HepG2 (cell line): ENCODE data around the gene ASIC2. TPM values are rescaled to one million over a fixed set of nuclear protein-coding genes. Genes with fewer than 3 reads are reported as not detected.

Source experiments
- ATAC-seq: fragments of 200-7000 bp; cut with Tn5 transposase; 3 replicates; pipeline ENCODE4 v1.9.1; 2020; ENCODE audit warnings: mild to moderate bottlenecking, moderate library complexity
- BruUV-seq: library from RNA; stranded (reverse); fragments of 400-500 nt; replicated peaks from 2 replicates; lab custom pipeline; 2021; lab: Mats Ljungman, UMichigan
- CTCF ChIA-PET: fragments of 300-600 bp; formaldehyde crosslinking; extraction: SDS; loops from one replicate; lab custom pipeline; 2021; ENCODE audit warnings: low total read pairs, inconsistent platforms, low intra/inter-chr PET ratio; lab: Yijun Ruan, JAX
- POLR2A ChIA-PET: fragments of 350-600 bp; sonication (Branson Sonifier 250); formaldehyde crosslinking; loops from one replicate; lab custom pipeline; 2020; ENCODE audit warnings: antibody characterized with exemption, inconsistent platforms; lab: Yijun Ruan, JAX
- DNase-seq: peaks from one replicate; pipeline ENCODE4 v3.0.0-alpha.2; 2015; ENCODE audit warnings: low spot score
- FAIRE-seq: peaks from 3 replicates; lab custom pipeline; 2011; peaks lifted over from hg19 to GRCh38; lab: Jason Lieb, UNC
- H2AFZ ChIP-seq: one replicate; pipeline ENCODE4 v1.6.1; 2011; ENCODE audit warnings: low read length, inconsistent platforms
- H3K27ac ChIP-seq: fragments of 300-600 bp; 3 replicates; pipeline ENCODE4 v1.8.0; 2011; ENCODE audit warnings: mixed run types, mild to moderate bottlenecking, mixed read lengths, low read length, inconsistent platforms; ENCODE audit not compliant: insufficient read depth; ENCODE audit errors: extremely low read length
- H3K27me3 ChIP-seq, 2 experiments: fragments of 200-600 bp in 1 of 2; 2 replicates in 1 of 2; 3 replicates in 1 of 2; pipeline versions ENCODE4 v1.6.0 to v1.8.0; 2011; ENCODE audit warnings: low read length in 2 of 2, mild to moderate bottlenecking in 2 of 2, moderate library complexity in 2 of 2, inconsistent platforms in 1 of 2; ENCODE audit not compliant: insufficient read depth in 2 of 2, control insufficient read depth in 1 of 2
- H3K36me3 ChIP-seq, 2 experiments: fragments of 200-600 bp in 1 of 2; replicated peaks in 1 of 2; 2 replicates in 1 of 2; 3 replicates in 1 of 2; pipeline versions ENCODE4 v1.5.1 to v1.8.0; 2011; ENCODE audit warnings: low read length in 2 of 2, inconsistent platforms in 1 of 2; ENCODE audit not compliant: insufficient read depth in 2 of 2, control insufficient read depth in 1 of 2
- H3K4me1 ChIP-seq: 2 replicates; pipeline ENCODE4 v1.5.1; 2012; ENCODE audit warnings: low read length, inconsistent platforms; ENCODE audit not compliant: insufficient read depth
- H3K4me2 ChIP-seq: 2 replicates; pipeline ENCODE4 v1.6.0; 2011; ENCODE audit warnings: low read depth, low read length, inconsistent platforms
- H3K4me3 ChIP-seq, 3 experiments: fragments of 200-600 bp in 1 of 3; sonication (generic), shearing (Covaris generic) in 1 of 3; replicated peaks in 1 of 3; 2 replicates each; pipeline ENCODE4 v1.5.1; 2011 to 2016; ENCODE audit warnings: low read length in 3 of 3, inconsistent platforms in 2 of 3, low read depth in 2 of 3, mild to moderate bottlenecking in 2 of 3, control low read depth in 1 of 3, mixed read lengths in 1 of 3; ENCODE audit not compliant: insufficient read depth in 1 of 3
- H3K79me2 ChIP-seq: one replicate; pipeline ENCODE4 v1.6.1; 2011; ENCODE audit warnings: low read length, inconsistent platforms; ENCODE audit not compliant: insufficient read depth
- H3K9ac ChIP-seq: 2 replicates; pipeline ENCODE4 v1.6.0; 2011; ENCODE audit warnings: mild to moderate bottlenecking, low read depth, low read length, inconsistent platforms; ENCODE audit not compliant: insufficient read depth
- H3K9me3 ChIP-seq: 2 replicates; pipeline ENCODE4 v1.5.1; 2012; ENCODE audit warnings: mild to moderate bottlenecking, low read length
- H4K20me1 ChIP-seq: 2 replicates; pipeline ENCODE4 v1.6.0; 2011; ENCODE audit warnings: inconsistent platforms, mild to moderate bottlenecking, low read length, moderate library complexity; ENCODE audit not compliant: insufficient read depth
- ARID2 ChIP-seq: sonication (generic); formaldehyde crosslinking; IDR thresholded peaks from 2 replicates; pipeline ENCODE4 v1.8.1; 2022; ENCODE audit warnings: mild to moderate bottlenecking, missing genetic modification reagents, borderline replicate concordance
- PHF5A ChIP-seq: IDR thresholded peaks from one replicate; pipeline ENCODE4 v1.6.1; 2018; ENCODE audit warnings: low read depth, missing genetic modification reagents; ENCODE audit not compliant: unreplicated experiment
- ZNF619 ChIP-seq: sonication (generic); formaldehyde crosslinking; IDR thresholded peaks from 2 replicates; pipeline ENCODE4 v1.4.0; 2020; ENCODE audit warnings: mild to moderate bottlenecking, missing genetic modification reagents
- ZNF672 ChIP-seq: sonication (generic); formaldehyde crosslinking; IDR thresholded peaks from 2 replicates; pipeline ENCODE4 v1.8.1; 2022; ENCODE audit warnings: missing genetic modification reagents
- WGBS: methylation state at CpG from one replicate; pipeline ENCODE4 v1.1.6; 2017; ENCODE audit warnings: low lambda C conversion rate; 5-methylcytosine and 5-hydroxymethylcytosine counted together
- in situ Hi-C: cut with HindIII; loops from 2 replicates; pipeline ENCODE4 v1.10.0; 2017; ENCODE audit warnings: low pct_unique_long_range_greater_than_20kb; ENCODE audit not compliant: extremely low pct_ligation_motif_present
- intact Hi-C: fragments of 100-400 bp; cut with micrococcal nuclease; formaldehyde crosslinking; loops from one replicate; pipeline ENCODE4 v1.10.0; 2022; ENCODE audit not compliant: unreplicated experiment
- polyA plus RNA-seq, 8 experiments: library from polyadenylated mRNA; depleted of rRNA in 3 of 8; stranded (reverse) in 7 of 8; unstranded in 1 of 8; fragments of >200 nt; fragmentation: Illumina TruSeq in 4 of 8; extraction: Trizol in 4 of 8; gene quantifications; 2 replicates each; pipeline versions ENCODE4 v1.2.1 to v1.2.3, GENCODE V29; 2011 to 2016; ENCODE audit warnings: low read depth in 4 of 8, missing spikeins in 1 of 8, mixed read lengths in 1 of 8; ENCODE audit not compliant: insufficient read depth in 1 of 8
- total RNA-seq, 5 experiments: library from RNA; depleted of rRNA; stranded (reverse); fragments of >200 nt; fragmentation: Illumina TruSeq; extraction: Trizol; gene quantifications; 2 replicates each; pipeline ENCODE4 v1.2.3, GENCODE V29; 2016; ENCODE audit warnings: low read depth in 1 of 5
- TF ChIP-seq, protein P1 (sequence below): sonication (generic); formaldehyde crosslinking; IDR thresholded peaks from 2 replicates; pipeline ENCODE4 v1.4.0; 2020; ENCODE audit warnings: missing genetic modification reagents
- TF ChIP-seq, protein P2 (sequence below): sonication (generic); formaldehyde crosslinking; conservative IDR thresholded peaks from 2 replicates; pipeline ENCODE4 v1.4.0; 2020; ENCODE audit warnings: missing genetic modification reagents
- TF ChIP-seq, protein P3 (sequence below): sonication (generic); formaldehyde crosslinking; IDR thresholded peaks from 2 replicates; pipeline ENCODE4 v1.4.0; 2020; ENCODE audit warnings: missing genetic modification reagents

Gene ASIC2
- total and polyA plus RNA-seq, 2 of the 13 experiments (the other 11 are each of a cell fraction or from before 2014, with no cell fraction given) = not detected

DNA sequence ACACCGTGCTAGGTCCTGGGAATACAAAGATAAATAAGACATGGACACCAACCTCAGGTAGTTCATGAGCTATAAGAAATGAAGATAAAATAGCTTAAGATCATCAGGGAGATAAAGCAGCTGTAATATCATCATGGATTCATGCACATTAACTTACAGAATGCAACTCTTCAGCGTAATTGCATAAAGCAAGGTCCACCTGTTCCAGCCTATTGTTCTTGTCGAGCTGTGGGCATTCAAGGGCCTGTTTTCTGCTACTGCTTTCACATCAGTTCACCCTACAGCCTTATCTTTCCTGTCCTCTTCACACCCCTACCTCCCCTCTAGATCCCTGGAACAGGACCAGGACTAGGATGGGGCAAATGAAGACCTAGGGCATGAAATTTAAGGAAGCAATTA is 167.5 kb downstream of the ASIC2 start:
- DNase-seq (no peak), ATAC-seq (no peak), FAIRE-seq (no peak)
- in situ Hi-C loops (no loop called here), intact Hi-C loops (no loop called here)
- no peaks in the 10 kb centered on the region for H3K36me3 ChIP-seq
- H3K79me2 ChIP-seq = no peaks in the 10 kb centered on the region
- no peak overlapping the region for H2AFZ ChIP-seq
- no peak overlapping the region for H3K4me2 ChIP-seq
- no peak overlapping the region for H3K4me3 ChIP-seq
- H3K4me1 ChIP-seq = no peaks in the 10 kb centered on the region
- ChIA-PET CTCF (no interaction called here), POLR2A (no interaction called here)
- no peaks in the 10 kb centered on the region for H4K20me1 ChIP-seq
- WGBS = 4% methylated on average over 3 of the region's 3 CpGs
- no TSS peak for BruUV-seq
- no peak overlapping the region for H3K9ac ChIP-seq
- no peak for TF ChIP-seq PHF5A
- TF ChIP-seq, protein P1, sequence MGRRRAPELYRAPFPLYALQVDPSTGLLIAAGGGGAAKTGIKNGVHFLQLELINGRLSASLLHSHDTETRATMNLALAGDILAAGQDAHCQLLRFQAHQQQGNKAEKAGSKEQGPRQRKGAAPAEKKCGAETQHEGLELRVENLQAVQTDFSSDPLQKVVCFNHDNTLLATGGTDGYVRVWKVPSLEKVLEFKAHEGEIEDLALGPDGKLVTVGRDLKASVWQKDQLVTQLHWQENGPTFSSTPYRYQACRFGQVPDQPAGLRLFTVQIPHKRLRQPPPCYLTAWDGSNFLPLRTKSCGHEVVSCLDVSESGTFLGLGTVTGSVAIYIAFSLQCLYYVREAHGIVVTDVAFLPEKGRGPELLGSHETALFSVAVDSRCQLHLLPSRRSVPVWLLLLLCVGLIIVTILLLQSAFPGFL (CRISPR knock-in tag) = no peak
- no peak overlapping the region for H3K27ac ChIP-seq
- H3K27me3 ChIP-seq = peaks cover 0 to 11% of the 10 kb centered on the region in 2 experiments; a peak in 2 of 5 replicates
- no peaks in the 10 kb centered on the region for H3K9me3 ChIP-seq

DNA sequence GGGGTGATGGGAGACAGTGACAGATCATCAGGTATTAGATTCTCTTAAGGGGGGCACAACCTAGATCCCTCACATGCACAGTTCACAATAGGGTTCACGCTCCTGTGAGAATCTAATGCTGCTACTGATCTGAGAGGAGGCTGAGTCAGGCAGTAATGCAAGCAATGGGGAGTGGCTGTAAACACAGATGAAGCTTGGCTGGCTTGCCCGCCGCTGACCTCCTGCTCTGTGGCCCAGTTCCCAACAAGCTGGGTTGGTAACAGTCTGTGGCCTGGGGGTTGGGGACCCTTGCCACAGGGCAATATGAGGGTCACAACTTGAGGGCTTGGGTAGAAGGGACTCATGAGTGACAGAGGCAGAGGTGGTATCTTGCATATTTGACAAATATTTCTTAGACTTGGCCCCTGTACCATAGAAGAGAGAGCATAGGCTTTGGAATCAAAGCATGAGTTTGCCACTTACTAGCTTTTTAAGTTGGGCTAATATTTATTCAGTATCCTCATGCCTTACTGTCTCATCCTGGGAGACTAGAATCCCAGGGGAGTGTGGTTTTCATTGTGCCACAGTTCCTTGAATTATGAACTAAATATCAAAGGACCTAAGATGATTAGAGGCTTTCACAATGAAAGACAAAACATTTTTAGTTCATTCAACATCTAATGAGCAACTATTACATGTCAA is 168.1 kb downstream of the ASIC2 start:
- CTCF ChIA-PET = no interaction called here
- H3K9me3 ChIP-seq = no peaks in the 10 kb centered on the region
- WGBS = 17% methylated on average over 3 of the region's 3 CpGs
- TF ChIP-seq ZNF619 (CRISPR knock-in tag) = no peak
- TF ChIP-seq, protein P2, sequence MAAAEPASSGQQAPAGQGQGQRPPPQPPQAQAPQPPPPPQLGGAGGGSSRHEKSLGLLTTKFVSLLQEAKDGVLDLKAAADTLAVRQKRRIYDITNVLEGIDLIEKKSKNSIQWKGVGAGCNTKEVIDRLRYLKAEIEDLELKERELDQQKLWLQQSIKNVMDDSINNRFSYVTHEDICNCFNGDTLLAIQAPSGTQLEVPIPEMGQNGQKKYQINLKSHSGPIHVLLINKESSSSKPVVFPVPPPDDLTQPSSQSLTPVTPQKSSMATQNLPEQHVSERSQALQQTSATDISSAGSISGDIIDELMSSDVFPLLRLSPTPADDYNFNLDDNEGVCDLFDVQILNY (CRISPR knock-in tag) = no peak
- TF ChIP-seq, protein P3, sequence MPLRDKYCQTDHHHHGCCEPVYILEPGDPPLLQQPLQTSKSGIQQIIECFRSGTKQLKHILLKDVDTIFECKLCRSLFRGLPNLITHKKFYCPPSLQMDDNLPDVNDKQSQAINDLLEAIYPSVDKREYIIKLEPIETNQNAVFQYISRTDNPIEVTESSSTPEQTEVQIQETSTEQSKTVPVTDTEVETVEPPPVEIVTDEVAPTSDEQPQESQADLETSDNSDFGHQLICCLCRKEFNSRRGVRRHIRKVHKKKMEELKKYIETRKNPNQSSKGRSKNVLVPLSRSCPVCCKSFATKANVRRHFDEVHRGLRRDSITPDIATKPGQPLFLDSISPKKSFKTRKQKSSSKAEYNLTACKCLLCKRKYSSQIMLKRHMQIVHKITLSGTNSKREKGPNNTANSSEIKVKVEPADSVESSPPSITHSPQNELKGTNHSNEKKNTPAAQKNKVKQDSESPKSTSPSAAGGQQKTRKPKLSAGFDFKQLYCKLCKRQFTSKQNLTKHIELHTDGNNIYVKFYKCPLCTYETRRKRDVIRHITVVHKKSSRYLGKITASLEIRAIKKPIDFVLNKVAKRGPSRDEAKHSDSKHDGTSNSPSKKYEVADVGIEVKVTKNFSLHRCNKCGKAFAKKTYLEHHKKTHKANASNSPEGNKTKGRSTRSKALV (CRISPR knock-in tag) = no peak
- TF ChIP-seq ZNF672 (CRISPR knock-in tag) = no peak
- no peak for TF ChIP-seq ARID2 (CRISPR knock-in tag)
- DNase-seq = no peak
- no peak overlapping the region for H3K4me2 ChIP-seq
- H4K20me1 ChIP-seq = no peaks in the 10 kb centered on the region
- intact Hi-C loops (no loop called here), in situ Hi-C loops (no loop called here)
- no peaks in the 10 kb centered on the region for H3K36me3 ChIP-seq
- no peak for ATAC-seq
- no peak overlapping the region for H2AFZ ChIP-seq
- no peak overlapping the region for H3K27ac ChIP-seq
- BruUV-seq = no TSS peak
- FAIRE-seq = no peak
- no peaks in the 10 kb centered on the region for H3K4me1 ChIP-seq
- peaks cover 0 to 11% of the 10 kb centered on the region in 2 experiments; a peak in 2 of 5 replicates for H3K27me3 ChIP-seq
- no peak overlapping the region for H3K9ac ChIP-seq
- no peak overlapping the region for H3K4me3 ChIP-seq
- H3K79me2 ChIP-seq = no peaks in the 10 kb centered on the region
- POLR2A ChIA-PET = no interaction called here
